Measurements from ENCODE around the gene MLH3. TPM values are rescaled to one million over a fixed set of nuclear protein-coding genes. Genes with fewer than 3 reads are reported as not detected.

MLH3 gene
- polyA plus RNA-seq, 1 of the 3 experiments (the other 2 are of a cell fraction): 3.8 TPM

GRCh38 chr14:74982661-74983060 is 68.6 kb downstream of the MLH3 start:
- ChIA-PET POLR2A (interaction anchor here (0.6 kb wide), 1 partner anchor 23 kb away, joined by 3 read pairs; no protein-coding TSS in a partner anchor), CTCF (interaction anchor here (1.6 kb wide), 1 partner anchor 38 kb away, joined by 3 read pairs; no protein-coding TSS in a partner anchor)
- H3K9me3 ChIP-seq: no peaks in the 10 kb centered on the region
- no peak overlapping the region for H3K4me2 ChIP-seq
- H3K79me2 ChIP-seq (ENCODE audit: insufficient read depth): no peaks in the 10 kb centered on the region
- no peaks in the 10 kb centered on the region for H3K36me3 ChIP-seq (replicated peaks in 1 of 2; ENCODE audit: control insufficient read depth in 1 of 2, insufficient read depth in 2 of 2, low read length in 1 of 2)
- H2AFZ ChIP-seq (ENCODE audit: low read depth): no peak overlapping the region
- no peaks in the 10 kb centered on the region for H4K20me1 ChIP-seq (ENCODE audit: insufficient read depth)
- 89% methylated on average over 4 of the region's 4 CpGs for WGBS (ENCODE audit: low lambda C conversion rate)
- no peaks in the 10 kb centered on the region for H3K27me3 ChIP-seq (ENCODE audit: insufficient read depth)
- no peak overlapping the region for H3K9ac ChIP-seq
- TF ChIP-seq RCOR1 (IDR thresholded peaks at IDR 0.05; ENCODE audit: low read length) (no peak), EZH2phosphoT487 (IDR thresholded peaks at IDR 0.05; ENCODE audit: borderline replicate concordance, low read depth) (no peak), TCF12 (IDR thresholded peaks at IDR 0.05) (no peak), TAF1 (IDR thresholded peaks at IDR 0.05; ENCODE audit: borderline replicate concordance, low read depth, low read length) (no peak), MEF2A (IDR thresholded peaks at IDR 0.05; ENCODE audit: borderline replicate concordance, low read depth) (no peak), YY1 (IDR thresholded peaks at IDR 0.05; ENCODE audit: low read depth) (no peak), CTCF (IDR thresholded peaks at IDR 0.05) (no peak), ZBTB33 (IDR thresholded peaks at IDR 0.05; ENCODE audit: borderline replicate concordance, low read depth) (no peak), PBX3 (IDR thresholded peaks at IDR 0.05) (no peak), IRF3 (IDR thresholded peaks at IDR 0.05; ENCODE audit: low read depth, low read length) (no peak), NFIC (IDR thresholded peaks at IDR 0.05; ENCODE audit: borderline replicate concordance) (no peak), EP300 (IDR thresholded peaks at IDR 0.05; ENCODE audit: borderline replicate concordance in 1 of 2, low read depth in 1 of 2, low read length in 1 of 2) (no peak), CHD2 (IDR thresholded peaks at IDR 0.05; ENCODE audit: low read length, partially characterized antibody) (no peak), MXI1 (IDR thresholded peaks at IDR 0.05; ENCODE audit: low read depth, low read length) (no peak), MAX (IDR thresholded peaks at IDR 0.05; ENCODE audit: low read depth) (no peak)
- H3K4me3 ChIP-seq (ENCODE audit: low read depth in 2 of 2, low read length in 1 of 2): no peak overlapping the region
- no peaks in the 10 kb centered on the region for H3F3A ChIP-seq (replicated peaks; ENCODE audit: insufficient read depth)
- peaks cover 35 to 37% of the 10 kb centered on the region in 2 experiments; a peak in 3 of 4 replicates for H3K4me1 ChIP-seq (ENCODE audit: control insufficient read depth in 1 of 2, insufficient read depth in 2 of 2, low read depth in 1 of 2, low read length in 1 of 2)
- no peaks in the 10 kb centered on the region for H3K9me2 ChIP-seq
- no peak for DNase-seq
- no peak overlapping the region for H3K27ac ChIP-seq (ENCODE audit: low read depth in 2 of 2, low read length in 1 of 2)

Data from SK-N-SH (cell line).